HG02973 (cell line): ENCODE measurements around the gene FHIP1B.

Source experiments
- ATAC-seq: cut with Tn5 transposase; IDR thresholded peaks from one replicate; pipeline ENCODE4 v1.9.1; 2021; ENCODE audit warnings: moderate library complexity; ENCODE audit not compliant: unreplicated experiment

Gene FHIP1B

GRCh38 chr11:6202041-6202440, 32.4 kb downstream of the FHIP1B start:
- no peak for ATAC-seq

GRCh38 chr11:6201481-6201880, 33.0 kb downstream of the FHIP1B start:
- ATAC-seq = no peak

DNA sequence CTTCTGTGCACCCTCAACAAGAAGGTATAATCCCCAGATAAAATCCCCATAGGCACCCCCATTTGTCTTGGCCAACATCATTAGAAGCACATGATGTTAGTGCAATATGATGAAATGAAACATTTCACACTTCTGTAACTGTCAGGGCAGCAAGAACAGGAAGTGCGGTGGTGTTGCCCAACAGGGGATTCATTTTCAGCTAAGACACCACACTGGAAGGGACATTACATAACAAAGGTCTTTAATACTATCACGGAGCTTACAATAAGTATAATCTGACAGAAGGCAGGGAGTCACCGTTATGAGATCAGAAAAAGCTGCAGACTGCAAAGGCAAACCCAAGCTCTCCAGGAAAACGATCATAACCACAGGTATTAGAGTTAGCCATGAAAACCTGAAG, 33.5 kb downstream of the FHIP1B start:
- ATAC-seq = no peak

DNA sequence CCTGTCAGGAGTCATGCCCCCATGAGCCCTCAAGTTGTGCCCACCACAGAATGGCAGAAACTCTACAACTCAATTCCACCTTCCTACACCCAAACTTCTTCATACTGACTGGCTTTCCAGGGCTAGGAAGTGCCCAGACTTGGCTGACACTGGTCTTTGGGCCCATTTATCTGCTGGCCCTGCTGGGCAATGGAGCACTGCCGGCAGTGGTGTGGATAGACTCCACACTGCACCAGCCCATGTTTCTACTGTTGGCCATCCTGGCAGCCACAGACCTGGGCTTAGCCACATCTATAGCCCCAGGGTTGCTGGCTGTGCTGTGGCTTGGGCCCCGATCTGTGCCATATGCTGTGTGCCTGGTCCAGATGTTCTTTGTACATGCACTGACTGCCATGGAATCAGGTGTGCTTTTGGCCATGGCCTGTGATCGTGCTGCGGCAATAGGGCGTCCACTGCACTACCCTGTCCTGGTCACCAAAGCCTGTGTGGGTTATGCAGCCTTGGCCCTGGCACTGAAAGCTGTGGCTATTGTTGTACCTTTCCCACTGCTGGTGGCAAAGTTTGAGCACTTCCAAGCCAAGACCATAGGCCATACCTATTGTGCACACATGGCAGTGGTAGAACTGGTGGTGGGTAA, 35.1 kb downstream of the FHIP1B start, which contains the start of gene OR52W1:
Gene OR52W1 (plus strand): TSS at position 51 of the 637 bp plus-strand sequence. CDS start 0 bp downstream, at position 51.
- ATAC-seq = no peak

GRCh38 chr11:6197466-6198200, 36.8 kb downstream of the FHIP1B start:
- ATAC-seq = no peak

GRCh38 chr11:6196396-6196795, 38.0 kb downstream of the FHIP1B start:
- no peak for ATAC-seq

- no peak for ATAC-seq
These were observed 40.3 kb downstream of the FHIP1B start for GRCh38 chr11:6194065-6194581.

GRCh38 chr11:6191742-6192141, 42.7 kb downstream of the FHIP1B start:
- no peak for ATAC-seq

- no peak for ATAC-seq
These were observed 59.0 kb downstream of the FHIP1B start for GRCh38 chr11:6175440-6175839.

DNA sequence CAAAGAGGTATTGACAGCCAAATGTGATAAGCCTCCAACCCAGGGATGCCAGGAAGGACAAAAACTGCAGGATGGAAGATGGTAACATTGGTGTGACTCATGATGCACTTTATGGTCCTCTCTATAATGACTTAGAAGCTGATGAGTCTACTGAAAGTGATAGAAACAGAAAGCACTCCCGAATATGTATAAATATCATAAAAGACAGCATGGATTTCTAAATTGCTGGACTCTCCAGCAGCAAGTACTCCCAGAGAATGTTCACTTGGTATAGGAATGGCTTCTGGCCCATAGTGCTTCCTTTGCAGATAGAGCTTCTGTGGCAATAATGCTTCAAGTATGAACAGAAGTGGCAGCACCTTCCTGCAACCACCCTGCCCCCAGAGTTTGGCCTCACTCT, 64.2 kb downstream of the FHIP1B start, which contains the start of gene OR52B2:
Gene OR52B2 (minus strand): TSS at position 101 of the 400 bp plus-strand sequence. CDS start 0 bp downstream, at position 101.
- ATAC-seq = no peak
